ENCODE results near the gene CROCC2.

DNA sequence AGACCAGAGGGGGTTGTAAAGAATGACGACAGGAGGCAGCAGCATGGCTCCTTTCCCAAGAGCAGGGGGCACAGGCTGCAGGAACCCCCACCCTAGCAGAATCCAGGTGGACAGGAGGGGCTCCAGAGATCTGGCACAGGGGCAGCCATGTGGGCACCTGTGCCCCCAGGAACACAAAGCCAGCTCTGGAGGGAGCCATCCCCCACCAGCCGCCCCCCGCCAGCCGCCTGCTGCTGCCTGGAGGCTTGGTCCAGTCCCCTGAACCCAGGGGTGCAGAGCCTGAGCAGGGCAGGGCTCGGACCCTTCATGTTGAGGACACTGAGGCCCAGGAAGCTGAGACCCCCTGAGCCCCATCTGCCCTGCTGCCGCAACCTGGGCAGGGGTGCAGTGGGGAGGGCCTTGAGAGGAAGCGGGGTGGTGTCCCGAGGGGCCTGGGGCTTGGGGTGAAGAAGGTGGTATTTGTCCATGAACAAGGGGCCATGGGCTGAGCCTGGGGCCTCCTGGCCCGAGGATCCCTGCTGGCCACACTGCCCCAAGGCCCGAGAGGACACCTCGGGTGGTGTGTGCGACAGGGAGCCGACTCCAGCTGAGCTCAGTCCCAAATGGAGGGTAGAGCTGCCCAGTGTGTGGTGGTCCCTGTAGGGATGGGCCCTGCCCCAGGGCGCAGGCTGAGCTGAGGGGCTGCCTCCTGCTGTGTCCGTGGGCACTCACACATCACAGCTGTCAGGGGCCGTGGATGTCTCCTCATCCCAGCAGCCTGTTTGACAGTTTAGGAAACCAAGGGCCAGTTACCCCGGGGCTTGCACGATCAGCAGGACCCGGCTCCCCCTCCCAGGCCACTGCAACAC, 52.5 kb downstream of the CROCC2 start:
- TF ChIP-seq, protein P1, sequence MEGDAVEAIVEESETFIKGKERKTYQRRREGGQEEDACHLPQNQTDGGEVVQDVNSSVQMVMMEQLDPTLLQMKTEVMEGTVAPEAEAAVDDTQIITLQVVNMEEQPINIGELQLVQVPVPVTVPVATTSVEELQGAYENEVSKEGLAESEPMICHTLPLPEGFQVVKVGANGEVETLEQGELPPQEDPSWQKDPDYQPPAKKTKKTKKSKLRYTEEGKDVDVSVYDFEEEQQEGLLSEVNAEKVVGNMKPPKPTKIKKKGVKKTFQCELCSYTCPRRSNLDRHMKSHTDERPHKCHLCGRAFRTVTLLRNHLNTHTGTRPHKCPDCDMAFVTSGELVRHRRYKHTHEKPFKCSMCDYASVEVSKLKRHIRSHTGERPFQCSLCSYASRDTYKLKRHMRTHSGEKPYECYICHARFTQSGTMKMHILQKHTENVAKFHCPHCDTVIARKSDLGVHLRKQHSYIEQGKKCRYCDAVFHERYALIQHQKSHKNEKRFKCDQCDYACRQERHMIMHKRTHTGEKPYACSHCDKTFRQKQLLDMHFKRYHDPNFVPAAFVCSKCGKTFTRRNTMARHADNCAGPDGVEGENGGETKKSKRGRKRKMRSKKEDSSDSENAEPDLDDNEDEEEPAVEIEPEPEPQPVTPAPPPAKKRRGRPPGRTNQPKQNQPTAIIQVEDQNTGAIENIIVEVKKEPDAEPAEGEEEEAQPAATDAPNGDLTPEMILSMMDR (IDR thresholded peaks at IDR 0.05; ENCODE audit: insufficient read depth, low read length, poor library complexity, severe bottlenecking): no peak
- no peak for TF ChIP-seq EZH2phosphoT487 (conservative IDR thresholded peaks at IDR 0.05; ENCODE audit: low read length)
